Esophagus muscularis mucosa (tissue), 4 donors: ENCODE results near the gene DDAH1. TPM values are rescaled to one million over a fixed set of nuclear protein-coding genes. Genes with fewer than 3 reads are reported as not detected.

Experiments used
- DNase-seq: peaks from one replicate; pipeline ENCODE4 v3.0.0-alpha.2; 2017; ENCODE audit errors: extremely low spot score
- H3K27ac ChIP-seq, 4 donors: fragments of 200-600 bp; sonication (generic); replicated peaks in 1 of 4; 1 replicate in 3 of 4; 2 replicates in 1 of 4; pipeline ENCODE4 v1.5.1; 2016 to 2019; ENCODE audit warnings: mild to moderate bottlenecking in 1 of 4
- H3K27me3 ChIP-seq, 4 donors: fragments of 200-600 bp; sonication (generic); one replicate each; pipeline versions ENCODE4 v1.5.1 to v1.6.0; 2016 to 2019
- H3K36me3 ChIP-seq, 4 donors: fragments of 200-600 bp; sonication (generic); one replicate each; pipeline ENCODE4 v1.5.1; 2016 to 2019
- H3K4me1 ChIP-seq, 4 donors: fragments of 200-600 bp; sonication (generic); one replicate each; pipeline ENCODE4 v1.5.1; 2016 to 2019
- H3K4me3 ChIP-seq, 4 donors: fragments of 200-600 bp; sonication (generic); 1 replicate in 2 of 4; 2 replicates in 2 of 4; pipeline ENCODE4 v1.5.1; 2016 to 2019; ENCODE audit warnings: mild to moderate bottlenecking in 4 of 4, moderate library complexity in 1 of 4
- H3K9me3 ChIP-seq, 4 donors: fragments of 200-600 bp; sonication (generic); 1 replicate in 3 of 4; 2 replicates in 1 of 4; pipeline ENCODE4 v1.5.1; 2016 to 2019
- EP300 ChIP-seq: sonication (generic); formaldehyde crosslinking; IDR thresholded peaks from one replicate; pipeline ENCODE4 v1.6.1; 2017; ENCODE audit warnings: antibody characterized with exemption
- POLR2A ChIP-seq: fragments of 450-650 bp; IDR thresholded peaks from one replicate; pipeline ENCODE4 v1.6.1; 2017; ENCODE audit warnings: antibody characterized with exemption, moderate library complexity, mild to moderate bottlenecking, low read depth
- POLR2AphosphoS5 ChIP-seq, 2 donors: sonication (generic); formaldehyde crosslinking; IDR thresholded peaks; one replicate each; pipeline ENCODE4 v1.6.1; 2017; ENCODE audit warnings: antibody characterized with exemption in 2 of 2
- WGBS: methylation state at CpG from one replicate; pipeline ENCODE4 v1.1.5; 2018; 5-methylcytosine and 5-hydroxymethylcytosine counted together
- intact Hi-C: fragments of 100-400 bp; cut with DNase I; formaldehyde crosslinking; loops from one replicate; pipeline ENCODE4 v1.15.1; 2023
- small RNA-seq, 3 donors: library from RNA; depleted of rRNA; stranded (forward); fragments of <200 nt; gene quantifications; one replicate each; pipeline ENCODE3, GENCODE V24; 2016
- total RNA-seq, 4 donors: library from RNA; depleted of rRNA; stranded (reverse); fragments of >200 nt; gene quantifications; one replicate each; pipeline versions ENCODE4 v1.1.0 to v1.2.1, GENCODE V29; 2016
- TF ChIP-seq, protein P1 (sequence below), 3 experiments: fragments of 200-600 bp in 2 of 3; fragments of 450-650 bp in 1 of 3; sonication (generic) in 2 of 3; IDR thresholded peaks; one replicate each; pipeline ENCODE4 v1.5.1; 2017 to 2019; ENCODE audit warnings: antibody characterized with exemption in 3 of 3, mild to moderate bottlenecking in 2 of 3, moderate library complexity in 1 of 3

The DDAH1 gene
- total RNA-seq, 4 donors from 2014 or later, result 27.0 to 75.3 (median 38.0) TPM

DNA sequence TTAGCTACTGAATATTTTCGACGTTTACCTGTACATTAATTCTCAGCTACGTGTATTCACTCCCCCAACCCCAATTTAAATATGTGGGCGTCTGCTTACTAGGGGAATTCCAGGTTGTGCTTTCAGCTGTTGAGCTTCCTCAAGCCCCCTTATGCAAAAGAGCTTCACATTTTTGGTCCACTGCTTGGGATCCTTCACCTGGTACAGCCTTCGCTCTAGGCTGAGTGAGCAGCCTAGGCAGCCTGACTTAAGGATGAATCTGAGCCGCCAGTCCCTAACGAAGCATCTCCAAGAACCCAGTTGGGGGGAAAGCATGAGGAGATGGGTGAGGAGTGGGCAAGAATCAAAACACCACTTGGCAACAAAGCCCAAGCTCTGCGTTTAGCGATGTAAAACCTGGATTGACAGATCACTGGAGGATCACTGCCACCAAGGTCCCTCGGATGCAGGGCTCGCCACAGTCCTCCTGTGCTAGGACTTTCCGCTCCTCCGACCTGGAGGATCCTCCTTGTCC lies 189.2 kb downstream of the DDAH1 start:
- TF ChIP-seq, protein P1, sequence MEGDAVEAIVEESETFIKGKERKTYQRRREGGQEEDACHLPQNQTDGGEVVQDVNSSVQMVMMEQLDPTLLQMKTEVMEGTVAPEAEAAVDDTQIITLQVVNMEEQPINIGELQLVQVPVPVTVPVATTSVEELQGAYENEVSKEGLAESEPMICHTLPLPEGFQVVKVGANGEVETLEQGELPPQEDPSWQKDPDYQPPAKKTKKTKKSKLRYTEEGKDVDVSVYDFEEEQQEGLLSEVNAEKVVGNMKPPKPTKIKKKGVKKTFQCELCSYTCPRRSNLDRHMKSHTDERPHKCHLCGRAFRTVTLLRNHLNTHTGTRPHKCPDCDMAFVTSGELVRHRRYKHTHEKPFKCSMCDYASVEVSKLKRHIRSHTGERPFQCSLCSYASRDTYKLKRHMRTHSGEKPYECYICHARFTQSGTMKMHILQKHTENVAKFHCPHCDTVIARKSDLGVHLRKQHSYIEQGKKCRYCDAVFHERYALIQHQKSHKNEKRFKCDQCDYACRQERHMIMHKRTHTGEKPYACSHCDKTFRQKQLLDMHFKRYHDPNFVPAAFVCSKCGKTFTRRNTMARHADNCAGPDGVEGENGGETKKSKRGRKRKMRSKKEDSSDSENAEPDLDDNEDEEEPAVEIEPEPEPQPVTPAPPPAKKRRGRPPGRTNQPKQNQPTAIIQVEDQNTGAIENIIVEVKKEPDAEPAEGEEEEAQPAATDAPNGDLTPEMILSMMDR (IDR thresholded peaks at IDR 0.05), result no peak
- TF ChIP-seq POLR2A (no peak), EP300 (no peak), POLR2AphosphoS5 (IDR thresholded peaks at IDR 0.05) (no peak)
- H3K4me3 ChIP-seq, result peak overlapping the region; percentile 86 to 96 (median 89)
- peaks cover 24 to 55% (median 37%) of the 10 kb centered on the region in 4 donors for H3K4me1 ChIP-seq
- intact Hi-C loops, result no loop called here
- peak overlapping the region; percentile 93 to 98 (median 96) for H3K27ac ChIP-seq
- peaks cover 0 to 8% (median 3%) of the 10 kb centered on the region in 4 donors for H3K36me3 ChIP-seq
- 3% methylated on average over 8 of the region's 13 CpGs for WGBS
- H3K27me3 ChIP-seq, result no peaks in the 10 kb centered on the region
- no peaks in the 10 kb centered on the region for H3K9me3 ChIP-seq
- no peak for DNase-seq

DNA sequence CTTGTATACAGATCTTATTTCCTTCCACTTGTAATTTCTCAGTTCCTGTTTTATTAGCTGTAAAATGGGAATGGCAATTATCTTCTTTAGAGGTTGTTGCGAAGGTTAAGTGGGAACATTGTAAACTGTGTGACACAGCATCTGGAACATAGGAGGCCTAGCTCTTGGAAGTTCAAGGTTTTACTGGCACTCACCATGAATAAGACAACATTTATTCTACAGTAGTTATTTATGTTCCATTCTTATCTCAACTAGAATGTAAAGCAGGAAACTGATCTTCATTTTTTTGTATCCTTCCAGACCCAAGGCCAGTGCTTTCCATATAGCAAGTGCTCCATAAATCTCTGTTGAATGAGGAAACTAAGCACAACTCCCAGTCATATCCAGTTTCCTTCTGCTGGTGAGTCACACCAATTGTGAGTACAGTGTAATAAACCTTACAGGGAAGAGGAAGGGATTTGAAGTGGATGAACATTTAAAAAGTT lies 189.9 kb downstream of the DDAH1 start:
- intact Hi-C loops, result no loop called here

DNA sequence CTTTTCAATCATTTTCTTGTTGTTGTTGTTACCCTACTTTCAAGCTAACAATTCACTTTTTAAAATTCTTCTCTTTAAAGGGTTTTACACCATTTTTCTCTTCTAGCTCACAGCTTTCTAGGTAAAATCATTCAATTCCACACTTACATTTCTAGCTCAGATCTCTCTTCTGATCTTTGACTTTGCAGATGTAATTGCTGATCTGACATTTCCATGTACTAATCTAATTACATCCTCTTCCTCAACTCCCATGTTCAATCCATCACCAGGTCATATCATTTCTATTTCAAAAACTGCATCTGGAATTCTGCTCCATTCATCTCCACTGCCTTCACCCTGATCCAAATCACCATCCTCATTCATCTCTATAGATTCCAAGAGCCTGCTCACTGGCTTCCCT lies 191.6 kb downstream of the DDAH1 start:
- no peaks in the 10 kb centered on the region for H3K27me3 ChIP-seq
- DNase-seq, result no peak
- H3K4me1 ChIP-seq, result peaks cover 24 to 46% (median 35%) of the 10 kb centered on the region in 4 donors
- intact Hi-C loops, result no loop called here
- H3K36me3 ChIP-seq, result peaks cover 13 to 30% (median 25%) of the 10 kb centered on the region in 4 donors
- H3K27ac ChIP-seq, result no peak overlapping the region
- H3K9me3 ChIP-seq, result no peaks in the 10 kb centered on the region
- TF ChIP-seq POLR2A (no peak), POLR2AphosphoS5 (IDR thresholded peaks at IDR 0.05) (no peak), EP300 (no peak)
- TF ChIP-seq, protein P1 (IDR thresholded peaks at IDR 0.05), result no peak
- H3K4me3 ChIP-seq, result no peak overlapping the region

More for the DNA sequence above, 189.9 kb downstream of the DDAH1 start:
- Histone ChIP-seq H3K4me3 (peak overlapping the region; percentile 86 to 96 (median 89)), H3K27ac (peak overlapping the region in 3 of 4 donors; percentile 93 to 98 (median 96)), H3K27me3 (no peaks in the 10 kb centered on the region), H3K36me3 (peaks cover 0 to 14% (median 9%) of the 10 kb centered on the region in 4 donors), H3K4me1 (peaks cover 24 to 55% (median 37%) of the 10 kb centered on the region in 4 donors), H3K9me3 (no peaks in the 10 kb centered on the region)
- TF ChIP-seq, protein P1 (IDR thresholded peaks at IDR 0.05), result no peak
- peak in 1 of 2 donors; percentile 15 for TF ChIP-seq POLR2AphosphoS5 (IDR thresholded peaks at IDR 0.05)
- 68% methylated on average over 1 of the region's 1 CpG for WGBS
- no peak for DNase-seq

DNA sequence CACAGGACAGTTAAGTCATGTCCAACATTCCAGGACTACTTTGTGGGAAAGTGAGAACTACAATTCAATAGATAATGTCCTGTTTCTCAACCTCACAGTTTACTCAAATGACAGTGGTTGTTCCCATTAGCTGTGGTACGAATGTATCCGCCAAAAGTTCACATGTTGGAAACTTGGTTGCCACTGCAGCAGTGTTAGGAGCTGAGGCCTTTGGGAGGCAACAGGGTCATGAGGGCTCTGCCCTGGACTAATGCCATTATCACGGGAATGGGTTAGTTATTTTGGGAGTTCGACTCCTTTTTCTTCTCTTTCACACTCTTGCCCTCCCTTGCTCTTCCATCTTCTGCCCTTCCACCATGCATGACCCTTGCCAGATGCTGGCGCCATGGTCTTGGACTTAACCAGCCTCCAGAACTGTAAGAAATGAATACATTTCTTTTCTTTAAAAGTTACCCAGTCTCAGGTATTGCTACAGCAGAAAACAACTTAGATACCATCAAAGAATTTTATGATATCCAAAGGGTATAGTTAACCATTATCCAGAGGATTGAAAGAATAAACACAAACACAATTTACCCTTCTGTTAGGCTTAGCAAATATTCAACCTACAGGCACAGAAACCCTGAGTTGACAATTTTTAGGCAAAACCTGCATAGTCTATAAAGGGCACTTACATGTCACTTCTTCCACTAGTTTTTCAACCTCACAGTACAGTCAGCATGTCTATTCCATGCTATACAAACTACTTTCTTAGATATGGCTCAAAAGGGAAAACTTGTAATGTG lies 196.0 kb downstream of the DDAH1 start:
- intact Hi-C loops, result no loop called here
- H3K4me1 ChIP-seq, result peaks cover 7 to 21% (median 14%) of the 10 kb centered on the region in 4 donors
- DNase-seq, result no peak
- WGBS, result 84% methylated on average over 5 of the region's 5 CpGs
- no peaks in the 10 kb centered on the region for H3K27me3 ChIP-seq
- no peaks in the 10 kb centered on the region for H3K9me3 ChIP-seq
- H3K27ac ChIP-seq, result no peak overlapping the region
- peaks cover 30 to 74% (median 45%) of the 10 kb centered on the region in 4 donors for H3K36me3 ChIP-seq
- no peak overlapping the region for H3K4me3 ChIP-seq
- TF ChIP-seq POLR2A (no peak), POLR2AphosphoS5 (IDR thresholded peaks at IDR 0.05) (no peak), EP300 (no peak)

Small RNA genes lying within 50 kb of the gene (small RNA-seq; reads per million reads assigned to genes)
- 0 reads per million in 3 donors for gene RF00019

Other genes with a start within 250 kb of the DDAH1 start
- gene C1orf52, start 205.5 kb downstream of the DDAH1 start, total RNA-seq, result 10 to 100 TPM; 11.2 to 22.4 (median 15.4) TPM
- gene BCL10, start 188.5 kb downstream of the DDAH1 start, total RNA-seq, result 10 to 100 TPM in 2 of 4 donors, 1 to 10 TPM in 2; 8.7 to 15.1 (median 10.8) TPM
- 100 to 1,000 TPM in 1 of 4 donors, 10 to 100 TPM in 3; 65.4 to 157 (median 75.9) TPM for gene CCN1, start 115.6 kb upstream of the DDAH1 start, total RNA-seq
- gene ZNHIT6, start 243.3 kb upstream of the DDAH1 start, total RNA-seq, result 10 to 100 TPM; 12.8 to 16.8 (median 15.5) TPM